Activated CD4-positive, alpha-beta T cell treated with anti-CD3 and anti-CD28 coated beads for 36 hours (primary cell): ENCODE measurements around the gene DOCK10. TPM values are rescaled to one million over a fixed set of nuclear protein-coding genes. Genes with fewer than 3 reads are reported as not detected.
A peak's percentile ranks its signal among the peaks of the same experiment; 100 is the strongest.

Experiments
- ATAC-seq: fragments of 200-7000 bp; cut with Tn5 transposase; one replicate; pipeline ENCODE4 v1.10.0; 2021; ENCODE audit warnings: mild to moderate bottlenecking, moderate library complexity
- CTCF ChIA-PET: fragments of 350-600 bp; sonication (Branson Sonifier 250); formaldehyde crosslinking; loops from one replicate; lab custom pipeline; 2021; ENCODE audit warnings: antibody characterized with exemption; lab: Charles Lee
- POLR2A ChIA-PET: fragments of 350-600 bp; sonication (Branson Sonifier 250); formaldehyde crosslinking; loops from one replicate; lab custom pipeline; 2021; ENCODE audit warnings: antibody characterized with exemption, inconsistent platforms; lab: Charles Lee
- DNase-seq: peaks from one replicate; pipeline ENCODE4 v3.0.0-alpha.2; 2020
- H3K27ac Mint-ChIP-seq: one replicate; pipeline ENCODE4 v1.8.0; 2021; ENCODE audit warnings: mixed read lengths
- H3K27me3 Mint-ChIP-seq: one replicate; pipeline ENCODE4 v1.8.0; 2021; ENCODE audit warnings: mixed read lengths
- H3K36me3 Mint-ChIP-seq: one replicate; pipeline ENCODE4 v1.8.0; 2021; ENCODE audit warnings: low read depth, mixed read lengths
- H3K4me1 Mint-ChIP-seq: one replicate; pipeline ENCODE4 v1.8.0; 2021; ENCODE audit warnings: mixed read lengths
- H3K4me3 Mint-ChIP-seq: one replicate; pipeline ENCODE4 v1.8.0; 2021; ENCODE audit warnings: mild to moderate bottlenecking, moderate library complexity, mixed read lengths
- H3K9me3 Mint-ChIP-seq: one replicate; pipeline ENCODE4 v1.8.0; 2021; ENCODE audit warnings: low read depth, mixed read lengths
- intact Hi-C, 2 experiments: fragments of 100-400 bp; cut with DNase I in 1 of 2; cut with micrococcal nuclease in 1 of 2; formaldehyde crosslinking; loops; one replicate each; pipeline versions ENCODE4 v1.14.2 to v1.15.1; 2022 to 2024; cut with DNase I, micrococcal nuclease
- total RNA-seq, 2 experiments: library from RNA; stranded (reverse); gene quantifications; one replicate each; pipeline ENCODE4 v1.2.3, GENCODE V29; 2021

Gene DOCK10
- total RNA-seq, 2 experiments from 2014 or later: 177 to 196 TPM

- ATAC-seq (no peak), DNase-seq (no peak)
- intact Hi-C loops: loop anchor here (1.0 to 5.0 kb wide), 3 partner anchors 9 to 37 kb away; no protein-coding TSS in a partner anchor
- Mint-ChIP-seq H3K9me3 (no peaks in the 10 kb centered on the region), H3K4me1 (peaks cover 81% of the 10 kb centered on the region), H3K36me3 (peaks cover 24% of the 10 kb centered on the region), H3K4me3 (peak overlapping the region; percentile 34), H3K27ac (peak overlapping the region; percentile 92), H3K27me3 (no peaks in the 10 kb centered on the region)
- ChIA-PET POLR2A (interaction anchor here (0.6 kb wide), 2 partner anchors 98 to 155 kb away, joined by 3 to 7 read pairs; no protein-coding TSS in a partner anchor), CTCF (interaction anchor here (1.2 to 6.2 kb wide), 4 partner anchors 9 to 59 kb away, joined by 3 to 35 read pairs (median 3); no protein-coding TSS in a partner anchor)
Observed at GRCh38 chr2:224983712-224984554, 58.3 kb downstream of the DOCK10 start.

GRCh38 chr2:224982910-224983711, 59.2 kb downstream of the DOCK10 start:
- POLR2A ChIA-PET: no interaction called here
- no peaks in the 10 kb centered on the region for H3K27me3 Mint-ChIP-seq

GRCh38 chr2:224982226-224982625, 60.0 kb downstream of the DOCK10 start:
- Mint-ChIP-seq H3K9me3 (no peaks in the 10 kb centered on the region), H3K4me3 (no peak overlapping the region), H3K36me3 (peaks cover 21% of the 10 kb centered on the region), H3K4me1 (peaks cover 75% of the 10 kb centered on the region), H3K27ac (peak overlapping the region; percentile 25), H3K27me3 (no peaks in the 10 kb centered on the region)
- ChIA-PET CTCF (interaction anchor here (0.8 to 1.5 kb wide), 8 partner anchors 8 to 52 kb away, joined by 3 to 6 read pairs (median 4); no protein-coding TSS in a partner anchor), POLR2A (no interaction called here)
- DNase-seq: no peak
- no peak for ATAC-seq
- intact Hi-C loops: loop anchor here in 1 of 2 experiments (5.0 kb wide), 1 partner anchor 35 kb away; no protein-coding TSS in a partner anchor

More at GRCh38 chr2:224982910-224983711, 59.2 kb downstream of the DOCK10 start:
- peak overlapping the region; percentile 92 for H3K27ac Mint-ChIP-seq
- H3K4me3 Mint-ChIP-seq: peak overlapping the region; percentile 34
- DNase-seq: peak; percentile 55
- no peaks in the 10 kb centered on the region for H3K9me3 Mint-ChIP-seq
- peaks cover 78% of the 10 kb centered on the region for H3K4me1 Mint-ChIP-seq
- intact Hi-C loops: loop anchor here (1.0 to 5.0 kb wide), 2 partner anchors 8 to 36 kb away; no protein-coding TSS in a partner anchor
- ATAC-seq: peak; percentile 39
- peaks cover 20% of the 10 kb centered on the region for H3K36me3 Mint-ChIP-seq
- CTCF ChIA-PET: interaction anchor here (0.8 to 1.5 kb wide), 8 partner anchors 8 to 55 kb away, joined by 3 to 6 read pairs (median 4); no protein-coding TSS in a partner anchor

GRCh38 chr2:224976629-224977525, 65.4 kb downstream of the DOCK10 start:
- H3K4me3 Mint-ChIP-seq: no peak overlapping the region
- no peak for DNase-seq
- H3K27ac Mint-ChIP-seq: peak overlapping the region; percentile 52
- peaks cover 62% of the 10 kb centered on the region for H3K4me1 Mint-ChIP-seq
- H3K36me3 Mint-ChIP-seq: peaks cover 23% of the 10 kb centered on the region
- CTCF ChIA-PET: interaction anchor here (1.4 kb wide), 1 partner anchor 9 kb away, joined by 3 read pairs; no protein-coding TSS in a partner anchor
- POLR2A ChIA-PET: no interaction called here
- peak; percentile 46 for ATAC-seq
- no peaks in the 10 kb centered on the region for H3K9me3 Mint-ChIP-seq
- intact Hi-C loops: no loop called here
- no peaks in the 10 kb centered on the region for H3K27me3 Mint-ChIP-seq

GRCh38 chr2:224975761-224976160, 66.5 kb downstream of the DOCK10 start:
- ATAC-seq: no peak
- CTCF ChIA-PET: interaction anchor here (0.5 to 1.0 kb wide), 4 partner anchors 9 to 93 kb away, joined by 3 read pairs; no protein-coding TSS in a partner anchor
- POLR2A ChIA-PET: no interaction called here
- H3K9me3 Mint-ChIP-seq: no peaks in the 10 kb centered on the region
- no peak for DNase-seq
- intact Hi-C loops: loop anchor here in 1 of 2 experiments (1.0 kb wide), 1 partner anchor 8 kb away; no protein-coding TSS in a partner anchor
- peaks cover 23% of the 10 kb centered on the region for H3K36me3 Mint-ChIP-seq
- H3K27me3 Mint-ChIP-seq: no peaks in the 10 kb centered on the region
- no peak overlapping the region for H3K4me3 Mint-ChIP-seq
- H3K4me1 Mint-ChIP-seq: peaks cover 64% of the 10 kb centered on the region
- no peak overlapping the region for H3K27ac Mint-ChIP-seq

- intact Hi-C loops: no loop called here
- Mint-ChIP-seq H3K9me3 (no peaks in the 10 kb centered on the region), H3K27ac (peak overlapping the region; percentile 14), H3K36me3 (peaks cover 15% of the 10 kb centered on the region), H3K4me3 (no peak overlapping the region), H3K4me1 (peaks cover 75% of the 10 kb centered on the region), H3K27me3 (no peaks in the 10 kb centered on the region)
- ATAC-seq (peak; percentile 47), DNase-seq (peak; percentile 51)
- ChIA-PET CTCF (interaction anchor here (0.9 to 2.2 kb wide), 3 partner anchors 13 to 98 kb away, joined by 3 to 8 read pairs (median 6); no protein-coding TSS in a partner anchor), POLR2A (no interaction called here)
Observed at GRCh38 chr2:224973112-224974016, 68.9 kb downstream of the DOCK10 start.

GRCh38 chr2:224971214-224971613, 71.1 kb downstream of the DOCK10 start:
- H3K4me3 Mint-ChIP-seq: no peak overlapping the region
- POLR2A ChIA-PET: no interaction called here

GRCh38 chr2:224970311-224970710, 72.0 kb downstream of the DOCK10 start:
- Mint-ChIP-seq H3K36me3 (peaks cover 15% of the 10 kb centered on the region), H3K4me3 (no peak overlapping the region), H3K4me1 (peaks cover 67% of the 10 kb centered on the region), H3K9me3 (no peaks in the 10 kb centered on the region), H3K27me3 (no peaks in the 10 kb centered on the region), H3K27ac (peak overlapping the region; percentile 68)
- POLR2A ChIA-PET: interaction anchor here (1.6 kb wide), 1 partner anchor 23 kb away, joined by 4 read pairs; no protein-coding TSS in a partner anchor
- ATAC-seq (no peak), DNase-seq (no peak)
- intact Hi-C loops: no loop called here
- CTCF ChIA-PET: interaction anchor here (1.1 to 1.3 kb wide), 2 partner anchors 12 to 27 kb away, joined by 4 to 6 read pairs; no protein-coding TSS in a partner anchor

More at GRCh38 chr2:224971214-224971613, 71.1 kb downstream of the DOCK10 start:
- CTCF ChIA-PET: interaction anchor here (1.1 to 1.3 kb wide), 2 partner anchors 11 to 28 kb away, joined by 4 to 6 read pairs; no protein-coding TSS in a partner anchor
- Mint-ChIP-seq H3K27ac (no peak overlapping the region), H3K27me3 (no peaks in the 10 kb centered on the region), H3K4me1 (peaks cover 73% of the 10 kb centered on the region), H3K9me3 (no peaks in the 10 kb centered on the region), H3K36me3 (peaks cover 16% of the 10 kb centered on the region)
- DNase-seq (no peak), ATAC-seq (no peak)
- intact Hi-C loops: no loop called here

- Mint-ChIP-seq H3K4me1 (peaks cover 62% of the 10 kb centered on the region), H3K27ac (peak overlapping the region; percentile 68), H3K4me3 (no peak overlapping the region), H3K27me3 (no peaks in the 10 kb centered on the region), H3K36me3 (peaks cover 10% of the 10 kb centered on the region), H3K9me3 (no peaks in the 10 kb centered on the region)
- DNase-seq (no peak), ATAC-seq (peak; percentile 59)
- intact Hi-C loops: loop anchor here (1.0 to 2.0 kb wide), 3 partner anchors 10 to 19 kb away; no protein-coding TSS in a partner anchor
- ChIA-PET CTCF (interaction anchor here (1.2 to 1.3 kb wide), 2 partner anchors 13 to 42 kb away, joined by 3 to 6 read pairs; no protein-coding TSS in a partner anchor), POLR2A (interaction anchor here (1.0 to 1.6 kb wide), 2 partner anchors 23 to 31 kb away, joined by 4 read pairs; no protein-coding TSS in a partner anchor)
Observed at GRCh38 chr2:224969633-224970260, 72.5 kb downstream of the DOCK10 start.
